GM18499 (cell line): ENCODE data around the gene RAB40B.

Experiments used
- ATAC-seq: cut with Tn5 transposase; IDR thresholded peaks from one replicate; pipeline ENCODE4 v1.9.1; 2021; ENCODE audit warnings: moderate number of reproducible peaks; ENCODE audit not compliant: insufficient read depth, unreplicated experiment

Gene RAB40B

GRCh38 chr17:82670661-82671450 is 27.6 kb downstream of the RAB40B start:
- ATAC-seq = no peak

GRCh38 chr17:82668631-82669099 is 29.8 kb downstream of the RAB40B start:
- no peak for ATAC-seq

- ATAC-seq = no peak
Observed at GRCh38 chr17:82668024-82668630, 30.4 kb downstream of the RAB40B start.

GRCh38 chr17:82667668-82668000 is 30.9 kb downstream of the RAB40B start:
- no peak for ATAC-seq

- no peak for ATAC-seq
Observed at GRCh38 chr17:82666931-82667667, 31.4 kb downstream of the RAB40B start.

GRCh38 chr17:82665891-82666290 is 32.6 kb downstream of the RAB40B start:
- no peak for ATAC-seq

- ATAC-seq = no peak
Observed at GRCh38 chr17:82665217-82665616, 33.3 kb downstream of the RAB40B start.

- ATAC-seq = no peak
Observed at GRCh38 chr17:82664701-82665182, 33.8 kb downstream of the RAB40B start.

- ATAC-seq = no peak
Observed at GRCh38 chr17:82664276-82664575, 34.3 kb downstream of the RAB40B start.

- ATAC-seq = no peak
Observed at GRCh38 chr17:82663381-82664275, 34.9 kb downstream of the RAB40B start.

- ATAC-seq = no peak
Observed at GRCh38 chr17:82662711-82663261, 35.7 kb downstream of the RAB40B start.

- ATAC-seq = no peak
Observed at GRCh38 chr17:82661717-82662683, 36.5 kb downstream of the RAB40B start.

GRCh38 chr17:82659886-82660285 is 38.6 kb downstream of the RAB40B start:
- ATAC-seq = no peak

GRCh38 chr17:82658796-82659452 is 39.6 kb downstream of the RAB40B start:
- ATAC-seq = no peak

GRCh38 chr17:82658331-82658730 is 40.2 kb downstream of the RAB40B start:
- ATAC-seq = no peak

GRCh38 chr17:82657926-82658325 is 40.6 kb downstream of the RAB40B start:
- ATAC-seq = no peak

- no peak for ATAC-seq
Observed at GRCh38 chr17:82656266-82656665, 42.2 kb downstream of the RAB40B start.

- no peak for ATAC-seq
Observed at GRCh38 chr17:82655523-82655922, 43.0 kb downstream of the RAB40B start.
